Stimulated activated CD4-positive, alpha-beta T cell treated with anti-CD3 and anti-CD28 coated beads, Interleukin-1b, Interleukin-23, amount 100 ng/mL, for 4 hours (primary cell): ENCODE measurements around the gene PMIS2.

ENCODE experiments used
- DNase-seq, 2 donors: peaks; one replicate each; pipeline ENCODE4 v3.0.0-alpha.2; 2020; ENCODE audit warnings: low read depth in 2 of 2

The PMIS2 gene

DNA sequence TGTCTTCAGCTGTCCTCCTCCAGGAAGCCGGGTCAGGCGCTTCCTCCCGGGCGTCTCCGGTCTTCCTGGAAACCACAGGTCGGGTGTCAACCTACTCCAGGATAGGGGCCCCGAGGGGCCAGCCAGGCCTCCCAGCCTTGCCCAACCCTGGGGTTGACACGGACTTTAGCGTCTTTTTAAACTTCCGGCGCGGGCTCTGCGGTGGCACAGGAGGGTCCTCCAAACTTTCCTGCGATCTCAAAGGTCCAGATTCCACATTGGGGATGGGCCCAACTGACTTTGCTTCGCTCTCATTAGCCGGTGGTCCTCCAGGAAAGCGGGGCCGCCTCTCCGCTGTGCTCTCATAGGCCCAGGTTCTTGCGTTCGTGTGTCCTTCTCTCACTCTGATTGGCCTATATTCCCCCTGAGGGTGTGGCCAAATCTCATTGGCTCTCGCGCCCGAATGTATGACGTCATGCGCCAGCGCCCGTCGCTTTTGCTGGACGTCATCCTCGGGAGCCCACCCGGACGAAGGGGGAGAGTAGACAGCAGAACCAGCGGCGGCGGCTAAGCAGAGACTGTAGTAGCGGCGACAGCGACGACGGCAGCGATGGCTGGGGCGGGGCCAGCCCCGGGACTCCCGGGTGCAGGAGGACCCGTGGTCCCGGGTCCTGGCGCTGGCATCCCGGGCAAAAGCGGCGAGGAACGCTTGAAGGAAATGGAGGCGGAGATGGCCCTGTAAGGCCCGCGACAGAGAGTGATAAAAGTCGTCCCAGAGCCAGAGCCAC is 42.8 kb downstream of the PMIS2 start, which contains the start of gene RBM42:
RBM42 (plus strand) TSS at position 472 of the 767 bp plus-strand sequence; CDS start at position 590, 118 bp downstream.
- peak; percentile 93 to 94 for DNase-seq

- DNase-seq: no peak
Observed at GRCh38 chr19:35629332-35629633, 43.3 kb downstream of the PMIS2 start.

- no peak for DNase-seq
Observed at GRCh38 chr19:35633727-35634440, 47.9 kb downstream of the PMIS2 start.

DNA sequence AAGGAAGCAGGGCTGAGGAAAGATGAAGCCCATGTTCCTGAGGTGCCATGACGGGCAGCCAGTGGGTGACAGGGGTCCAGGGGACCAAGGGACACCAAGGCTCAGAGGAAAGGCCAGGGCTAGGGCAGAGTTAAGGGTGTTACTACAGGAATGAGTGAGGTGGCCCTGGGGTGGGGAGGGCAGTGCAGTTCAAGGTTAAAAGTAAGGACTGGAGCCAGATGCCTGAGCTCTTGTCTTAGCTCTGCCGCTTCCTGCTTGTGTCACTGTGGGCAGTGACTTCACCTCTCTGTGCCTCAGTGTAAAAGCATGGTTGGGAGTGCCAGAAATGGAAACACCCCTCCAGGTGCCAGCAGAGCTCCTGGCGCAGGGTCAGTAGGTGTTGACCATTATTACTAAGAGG is 50.7 kb downstream of the PMIS2 start:
- no peak for DNase-seq
